Measurements from ENCODE around the gene LTC4S.
"Not testable (repeated sequence)": the region's sequence is repeated elsewhere in the genome, so short reads cannot be mapped to it uniquely, and the experiment has no call there.

LTC4S gene

GRCh38 chr5:179769796-179770195 lies 24.0 kb upstream of the LTC4S start:
- no peak for DNase-seq

GRCh38 chr5:179771311-179771895 lies 22.4 kb upstream of the LTC4S start:
- DNase-seq: peak in 1 of 14 donors; percentile 61

GRCh38 chr5:179772351-179772750 lies 21.4 kb upstream of the LTC4S start:
- DNase-seq: no peak

GRCh38 chr5:179773686-179774040 lies 20.1 kb upstream of the LTC4S start:
- DNase-seq: no peak

GRCh38 chr5:179774442-179774841 lies 19.3 kb upstream of the LTC4S start:
- DNase-seq: no peak

GRCh38 chr5:179776411-179776938 lies 17.3 kb upstream of the LTC4S start:
- DNase-seq: no peak

GRCh38 chr5:179777456-179777855 lies 16.3 kb upstream of the LTC4S start:
- no peak for DNase-seq

- no peak for DNase-seq
Observed at GRCh38 chr5:179777909-179778308, 15.9 kb upstream of the LTC4S start.

GRCh38 chr5:179778591-179778990 lies 15.2 kb upstream of the LTC4S start:
- DNase-seq: no peak

- DNase-seq: no peak
Observed at GRCh38 chr5:179779826-179780225, 14.0 kb upstream of the LTC4S start.

- DNase-seq: no peak
Observed at GRCh38 chr5:179780362-179780761, 13.4 kb upstream of the LTC4S start.

- DNase-seq: no peak
Observed at GRCh38 chr5:179781846-179782245, 11.9 kb upstream of the LTC4S start.

GRCh38 chr5:179783128-179783527 lies 10.7 kb upstream of the LTC4S start:
- no peak for DNase-seq

- DNase-seq: no peak
Observed at GRCh38 chr5:179786861-179787260, 6.9 kb upstream of the LTC4S start.

GRCh38 chr5:179788193-179788854 lies 5.5 kb upstream of the LTC4S start:
- peak in 1 of 14 donors; percentile 58 for DNase-seq

- DNase-seq: not testable (repeated sequence)
Observed at GRCh38 chr5:179789278-179789677, 4.5 kb upstream of the LTC4S start.

- DNase-seq: peak in 6 of 14 donors; percentile 9 to 31 (median 22)
Observed at GRCh38 chr5:179791881-179792611, 1.7 kb upstream of the LTC4S start.

GRCh38 chr5:179792612-179793467 lies 946 bp upstream of the LTC4S start:
- DNase-seq: peak in 6 of 14 donors; percentile 29 to 52 (median 46)

GRCh38 chr5:179794171-179794570 lies 385 bp downstream of the LTC4S start:
- DNase-seq: no peak

GRCh38 chr5:179794575-179794974 lies 789 bp downstream of the LTC4S start:
- peak in 1 of 14 donors; percentile 40 for DNase-seq

GRCh38 chr5:179795049-179795862 lies 1.5 kb downstream of the LTC4S start:
- peak in 3 of 14 donors; percentile 26 to 43 (median 40) for DNase-seq
